GM18508 (cell line): ENCODE measurements around the gene BTN2A1.

ENCODE experiments used
- ATAC-seq: cut with Tn5 transposase; IDR thresholded peaks from one replicate; pipeline ENCODE4 v1.9.1; 2021; ENCODE audit warnings: moderate number of reproducible peaks; ENCODE audit not compliant: insufficient read depth, unreplicated experiment

Gene BTN2A1

DNA sequence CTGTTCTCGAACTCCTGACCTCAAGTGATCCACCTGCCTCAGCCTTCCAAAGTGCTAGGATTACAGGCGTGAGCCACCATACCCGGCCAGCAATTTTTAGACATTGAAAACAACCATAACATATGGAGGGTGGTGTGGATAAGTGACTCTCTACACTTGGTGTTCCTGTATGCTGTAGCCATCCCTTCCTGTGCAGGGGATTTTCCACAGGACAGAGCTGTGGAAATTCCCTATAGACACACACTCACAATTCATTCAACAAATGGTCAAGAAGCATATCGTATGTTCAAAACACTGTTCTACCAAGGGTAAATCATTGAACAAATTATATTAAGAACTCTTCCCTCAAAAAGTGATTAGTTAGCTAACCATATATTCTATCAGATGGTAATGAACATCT is 6.3 kb downstream of the BTN2A1 start:
- no peak for ATAC-seq

DNA sequence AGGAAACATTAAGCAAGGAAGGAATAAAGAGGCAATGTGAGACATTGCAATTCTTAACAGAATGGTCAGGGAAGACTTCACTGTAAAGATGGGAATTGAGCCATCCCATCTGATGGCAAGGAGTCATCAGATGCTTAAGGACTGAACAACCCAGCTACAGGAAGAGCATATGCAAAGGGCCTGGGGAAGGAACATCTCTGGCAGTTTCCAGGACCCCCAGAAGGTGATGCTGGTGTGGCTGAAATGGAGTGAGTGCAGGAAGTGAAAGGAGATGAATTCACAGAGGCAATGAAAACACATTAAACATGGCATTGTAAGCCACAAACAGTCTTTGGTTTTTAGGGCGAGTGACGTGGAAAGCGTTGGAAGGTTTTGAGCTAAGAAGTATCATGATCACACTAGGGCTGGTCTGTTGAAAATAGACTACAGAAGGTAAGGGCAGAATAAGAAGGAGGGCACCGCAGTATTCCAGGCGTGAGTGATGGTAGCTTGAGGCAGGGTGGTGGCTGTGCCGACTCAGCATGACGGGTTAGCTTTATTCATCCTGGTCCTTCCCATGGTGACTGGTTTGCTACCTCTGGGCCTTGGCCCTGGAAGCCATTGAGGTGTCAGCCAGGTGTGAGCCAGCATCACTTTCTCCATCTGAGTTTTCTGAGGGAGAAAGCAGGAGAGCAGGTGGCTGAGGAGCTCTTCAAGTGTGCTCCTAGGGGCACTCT is 6.8 kb downstream of the BTN2A1 start:
- ATAC-seq = no peak

DNA sequence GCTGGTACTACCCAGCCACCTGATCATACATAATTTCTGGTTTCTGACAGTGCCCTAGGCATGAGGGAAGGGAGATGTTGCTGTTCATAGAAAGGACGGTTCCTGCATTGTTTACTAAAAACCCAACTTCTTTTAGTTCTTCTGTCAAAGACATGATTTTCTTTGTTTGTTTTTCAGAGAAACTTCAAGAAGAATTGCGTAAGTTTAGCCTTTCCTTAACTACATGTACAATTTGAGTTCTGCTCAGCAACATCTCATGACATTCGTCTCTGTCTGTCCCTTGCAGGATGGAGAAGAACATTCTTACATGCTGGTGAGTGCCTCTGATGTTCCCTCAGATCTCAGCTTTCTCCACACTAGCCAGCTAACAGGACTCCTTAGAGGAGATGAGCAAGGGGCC is 8.0 kb downstream of the BTN2A1 start:
- ATAC-seq = no peak

DNA sequence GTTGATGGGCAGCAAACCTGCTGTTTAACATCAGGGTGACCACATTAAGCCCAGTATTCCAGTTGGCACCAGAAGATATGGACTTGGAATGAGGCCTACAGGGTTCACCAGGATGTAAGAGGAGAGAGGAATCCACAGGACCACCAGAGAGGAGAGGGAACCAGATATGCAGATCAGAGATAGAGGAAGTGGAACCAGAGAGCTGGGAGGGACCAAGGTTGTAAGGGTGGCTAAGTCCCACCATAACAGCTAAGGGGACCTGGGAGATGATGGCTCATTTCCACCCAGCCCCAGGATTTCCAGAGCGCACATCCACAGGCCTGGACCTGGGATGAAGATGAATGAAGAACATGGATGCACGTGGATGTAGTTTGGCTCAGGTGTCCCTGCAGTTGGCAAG is 11.1 kb downstream of the BTN2A1 start:
- ATAC-seq = no peak

DNA sequence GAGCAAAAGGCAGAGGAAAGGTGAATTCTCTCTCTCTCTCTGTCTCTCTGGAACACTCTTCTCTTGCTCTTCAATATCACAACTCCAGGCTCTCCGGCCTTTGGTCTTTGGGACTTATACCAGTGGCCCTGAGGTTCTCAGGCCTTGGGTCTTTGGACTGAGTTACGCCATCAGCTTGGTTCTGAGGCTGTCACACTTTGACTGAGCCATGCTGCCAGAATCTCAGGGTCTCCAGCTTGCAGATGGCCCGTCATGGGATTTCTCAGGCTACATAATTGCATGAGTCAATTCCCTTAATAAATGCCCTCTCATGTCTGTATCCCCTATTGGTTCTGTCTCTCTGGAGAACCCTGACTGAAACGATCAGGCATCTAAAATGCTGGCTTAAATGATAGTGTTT is 12.9 kb downstream of the BTN2A1 start:
- ATAC-seq = no peak

DNA sequence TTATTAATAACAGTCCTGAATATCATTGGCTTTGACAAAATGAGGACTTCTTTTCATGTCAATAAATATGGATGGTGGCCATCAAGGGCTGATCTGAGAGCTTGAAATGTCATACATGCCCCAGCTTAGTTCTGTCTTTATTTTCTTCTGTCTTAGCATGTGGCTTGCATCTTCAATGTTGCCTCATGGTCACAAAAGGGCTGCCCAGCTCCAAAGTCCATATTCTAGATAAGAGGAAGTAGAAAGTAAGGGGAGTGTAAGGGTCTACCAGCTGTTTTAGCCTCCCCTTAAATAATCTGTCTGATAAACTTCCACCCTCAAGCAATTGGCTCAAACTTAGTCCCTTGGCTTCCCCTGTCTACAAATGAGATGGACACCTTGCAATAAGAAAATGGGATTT is 14.2 kb downstream of the BTN2A1 start:
- ATAC-seq = no peak

DNA sequence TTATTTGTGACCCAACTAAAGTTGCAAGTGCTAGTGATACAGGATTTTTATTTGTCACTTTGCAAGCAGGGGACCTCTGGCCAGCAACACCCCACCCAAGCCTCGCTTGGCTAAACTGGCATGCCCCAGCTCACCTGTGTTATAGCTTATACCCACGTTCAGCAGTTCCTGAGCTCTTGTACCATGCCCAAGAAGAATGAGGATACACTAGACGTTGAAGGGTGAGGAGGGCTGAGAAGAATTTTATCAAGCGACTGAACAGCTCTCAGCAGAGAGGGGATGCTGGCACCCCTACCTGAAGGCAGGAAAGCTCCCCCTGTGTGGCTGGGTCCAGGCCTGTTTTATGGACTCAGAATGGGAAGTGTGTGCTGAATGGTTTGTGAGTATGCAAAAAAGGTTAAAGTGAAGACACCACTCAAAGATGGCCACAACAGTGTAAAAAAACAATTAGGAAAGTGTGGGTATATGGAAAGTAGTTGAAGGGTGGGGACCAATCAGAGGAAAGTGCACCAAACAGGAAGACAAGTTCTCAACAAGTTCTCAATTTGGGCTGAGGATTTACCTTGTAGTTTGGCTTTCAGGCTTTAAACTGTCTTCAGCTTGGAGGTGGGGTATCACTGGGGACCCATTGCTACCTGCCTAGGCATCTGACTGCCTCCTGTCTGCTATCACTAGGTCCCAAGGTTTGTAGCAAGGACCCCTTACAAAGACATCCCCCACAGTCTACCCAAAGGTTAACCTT is 15.0 kb downstream of the BTN2A1 start:
- no peak for ATAC-seq

DNA sequence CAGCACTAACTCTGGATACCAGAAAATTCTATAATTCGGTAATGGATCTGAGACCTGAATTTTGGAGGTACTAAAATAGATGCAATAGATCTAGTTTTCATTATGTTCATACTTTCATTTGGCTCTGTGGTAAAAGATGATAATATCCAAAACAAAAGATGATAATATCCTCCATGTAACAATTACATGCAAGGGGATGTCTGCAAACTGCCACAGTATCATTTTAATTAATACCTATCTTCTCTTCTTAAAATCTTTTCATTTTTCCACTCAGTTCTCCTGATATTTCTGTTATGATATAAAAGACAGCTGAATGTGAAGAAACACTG is 15.6 kb downstream of the BTN2A1 start:
- no peak for ATAC-seq

DNA sequence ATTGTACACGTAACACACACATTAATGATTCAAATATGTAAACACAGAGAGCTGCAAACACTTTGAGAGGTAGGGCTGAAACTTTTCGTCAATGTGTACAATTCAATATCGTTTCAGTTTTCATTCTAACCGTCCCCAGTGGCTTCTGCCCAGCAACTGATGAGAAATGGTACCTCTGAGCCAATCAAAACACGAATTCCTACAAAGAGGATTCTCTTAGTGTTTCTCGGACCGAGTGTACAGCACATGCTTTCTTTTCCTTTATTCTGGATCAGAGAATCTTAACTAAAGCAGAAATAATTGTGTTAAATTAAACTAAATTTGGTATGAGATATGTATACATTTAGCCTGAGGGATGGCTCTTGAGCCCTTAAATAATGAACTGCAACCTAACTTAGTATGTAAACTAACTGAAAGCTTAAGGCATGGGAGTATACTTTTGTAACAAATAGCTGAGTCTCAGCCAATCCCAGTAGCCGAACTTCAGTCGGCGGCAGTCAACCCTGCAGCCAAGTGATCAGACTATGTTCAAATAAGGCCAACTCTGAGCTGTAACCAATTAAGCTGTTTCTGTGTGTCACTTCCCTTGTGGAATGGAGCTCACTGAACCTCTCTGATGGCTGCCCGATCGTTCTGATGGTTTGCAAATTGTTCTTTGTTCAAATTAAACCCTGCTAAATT is 16.1 kb downstream of the BTN2A1 start:
- peak; percentile 86 for ATAC-seq

DNA sequence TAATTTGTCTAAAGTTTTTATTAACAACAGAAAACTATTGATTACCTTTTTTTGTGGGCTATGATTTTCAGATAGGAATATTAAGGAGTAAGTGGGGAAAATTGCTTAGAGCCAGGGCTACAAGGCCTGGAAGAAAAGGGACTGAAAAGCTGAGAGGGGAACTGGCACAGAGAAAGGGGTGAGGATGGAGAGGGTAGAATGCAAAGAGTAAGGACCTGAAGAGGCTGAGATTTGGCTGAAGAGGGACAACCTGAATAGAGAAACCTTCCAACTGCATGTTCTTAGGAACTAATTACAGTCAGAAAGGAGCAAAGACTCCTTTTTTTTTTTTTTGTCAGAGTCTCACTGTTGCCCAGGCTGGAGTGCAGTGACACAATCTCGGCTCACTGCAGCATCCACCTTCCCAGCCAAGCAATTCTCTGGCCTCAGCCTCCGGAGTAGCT is 16.7 kb downstream of the BTN2A1 start:
- no peak for ATAC-seq

DNA sequence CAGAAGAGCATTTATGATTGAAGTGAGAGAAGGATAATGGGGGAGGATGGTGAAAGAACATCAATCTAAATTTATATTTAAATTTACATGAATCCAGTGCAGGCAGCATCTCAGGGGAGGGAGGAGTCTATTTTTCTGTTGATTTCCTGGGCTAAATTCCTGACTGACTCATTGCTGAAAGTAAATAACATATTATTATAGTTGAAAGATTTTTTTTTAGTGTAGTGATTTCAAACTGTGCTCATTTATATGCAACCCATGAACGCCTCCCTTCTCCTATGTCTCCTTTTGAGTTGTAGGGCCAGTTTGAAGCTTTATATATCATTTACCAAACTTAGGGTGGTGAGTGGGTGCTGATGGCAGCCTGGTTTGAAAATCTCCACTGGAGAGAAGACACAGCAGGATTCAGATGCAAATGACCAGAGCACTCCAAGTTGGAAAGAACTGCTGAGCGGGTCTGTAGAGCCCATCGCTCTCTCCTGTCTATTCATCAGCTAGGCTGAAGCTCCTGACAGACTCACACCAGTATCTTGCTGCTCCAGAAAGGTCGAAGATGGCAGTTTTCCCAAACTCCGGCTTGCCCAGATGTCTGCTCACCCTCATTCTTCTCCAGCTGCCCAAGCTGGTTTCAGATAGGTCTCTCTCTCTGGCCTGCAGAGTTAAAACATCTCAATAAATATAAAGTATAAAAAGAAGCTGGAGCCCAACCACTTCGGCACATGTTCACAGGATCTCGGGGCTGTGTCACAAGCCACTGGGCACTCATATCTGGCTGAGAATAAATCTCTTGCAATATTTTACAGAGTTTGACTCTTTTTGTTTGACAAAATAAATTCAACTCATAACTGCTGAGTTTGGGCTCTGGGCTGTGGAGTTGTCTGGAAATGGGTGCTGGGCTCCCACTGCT is 18.3 kb downstream of the BTN2A1 start:
- ATAC-seq = no peak

DNA sequence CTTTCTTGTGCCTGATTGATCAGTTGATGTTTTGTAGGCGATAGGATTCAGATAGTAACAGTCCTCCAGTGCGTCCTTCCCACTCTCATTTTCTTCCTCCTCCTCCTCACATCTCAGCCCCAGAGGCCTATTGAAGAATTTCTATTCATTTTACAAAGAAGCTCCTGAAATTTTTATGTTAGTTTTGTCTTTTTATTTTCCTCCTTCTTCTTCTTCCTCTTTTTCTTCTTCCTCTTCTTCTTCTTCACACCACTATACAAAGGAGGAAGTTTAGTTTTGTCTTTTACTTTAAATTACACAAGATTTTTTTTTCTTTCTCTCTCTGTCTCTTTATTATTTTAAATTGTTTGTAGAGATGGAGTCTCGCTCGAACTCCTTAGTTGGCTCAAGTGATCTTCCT is 19.1 kb downstream of the BTN2A1 start:
- no peak for ATAC-seq

DNA sequence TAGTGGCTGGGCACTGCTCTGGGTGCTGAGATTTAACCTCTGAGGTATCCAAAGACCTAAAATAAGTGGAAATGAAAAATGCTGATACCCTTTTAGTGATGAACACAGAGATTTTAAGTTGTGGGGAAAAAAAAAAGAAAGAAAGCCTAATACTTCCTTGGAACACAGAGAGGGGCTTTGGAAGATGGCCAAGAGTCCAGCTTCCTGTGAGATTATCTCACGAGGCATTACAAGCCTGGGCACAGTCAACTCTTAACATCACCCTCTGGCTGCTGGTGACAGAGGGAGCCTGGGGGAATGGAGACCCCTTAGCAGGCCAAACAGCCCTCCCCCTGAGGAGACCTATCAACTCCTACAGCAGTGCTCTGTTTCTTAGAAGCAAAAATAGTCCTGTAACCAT is 19.7 kb downstream of the BTN2A1 start:
- ATAC-seq = no peak

DNA sequence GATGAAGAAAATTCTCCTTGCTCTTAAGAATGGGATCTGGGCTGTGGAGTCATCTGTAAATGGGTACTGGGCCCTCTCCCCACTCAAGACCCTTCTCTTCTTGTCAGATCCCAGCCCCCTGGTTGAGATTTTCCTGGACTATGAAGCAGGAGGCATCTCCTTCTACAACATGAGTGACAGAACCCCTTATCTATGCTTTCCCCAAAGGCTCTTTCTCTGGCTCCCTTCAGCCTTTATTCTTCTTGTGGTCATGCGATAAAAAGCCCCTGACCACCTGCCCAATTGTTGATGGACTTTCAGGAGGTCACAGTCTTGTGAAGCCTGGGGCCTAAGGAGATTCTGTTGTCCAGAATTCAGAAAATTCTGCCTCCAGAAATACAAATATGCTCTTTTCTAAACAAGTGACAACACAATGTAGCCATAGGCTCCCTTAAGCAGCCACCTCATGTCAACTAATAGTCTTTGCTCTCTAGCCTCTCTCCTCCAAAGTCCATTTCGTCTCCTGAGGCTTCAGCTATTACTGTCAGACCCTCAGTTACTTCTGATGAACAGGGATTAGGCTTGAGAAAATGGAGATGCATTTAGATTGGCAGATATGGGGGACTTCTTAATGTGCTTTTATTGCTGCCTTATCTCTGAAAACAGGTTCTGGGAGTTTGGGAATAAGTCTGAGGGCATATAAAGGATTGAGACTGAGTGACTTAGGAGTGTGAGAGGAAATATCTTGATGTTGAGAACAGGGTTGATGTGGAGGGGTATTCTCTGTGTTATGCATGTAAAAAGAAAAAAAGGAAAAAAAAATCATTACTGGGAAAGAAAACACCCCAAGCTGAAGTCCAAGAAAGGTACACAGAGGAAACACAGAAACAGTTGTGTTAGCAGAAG is 20.6 kb downstream of the BTN2A1 start:
- ATAC-seq = no peak

DNA sequence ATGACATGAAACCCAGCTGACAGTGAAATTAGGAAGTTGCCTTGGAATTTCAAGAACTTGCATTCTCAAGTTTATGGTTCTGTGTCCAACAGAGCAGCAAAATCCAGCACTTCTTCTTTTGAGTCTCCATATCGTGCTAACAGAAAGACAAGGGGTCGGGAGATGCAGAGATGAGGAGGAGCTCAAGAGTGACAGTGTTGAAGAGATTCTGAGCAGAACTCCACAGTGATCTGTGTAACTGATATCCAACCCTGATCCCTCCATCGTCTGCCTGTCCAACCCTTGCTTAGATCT is 21.2 kb downstream of the BTN2A1 start:
- ATAC-seq = no peak

DNA sequence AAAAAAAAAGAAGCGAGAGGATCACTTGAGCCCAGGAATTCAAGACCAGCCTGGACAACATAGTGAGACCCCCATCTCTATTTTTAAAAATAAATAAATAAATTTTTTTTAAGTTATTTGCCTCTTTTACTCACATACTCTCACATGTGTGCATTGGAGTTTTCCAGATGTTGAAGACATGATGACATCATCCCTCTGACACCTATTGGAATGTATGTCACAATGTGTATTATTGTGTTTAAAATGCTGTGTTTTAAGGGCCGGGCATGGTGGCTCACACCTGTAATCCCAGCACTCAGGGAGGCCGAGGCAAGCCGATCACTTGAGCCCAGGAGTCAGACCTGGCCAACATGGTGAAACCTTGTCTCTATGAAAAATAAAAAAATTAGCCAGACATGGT is 24.6 kb downstream of the BTN2A1 start:
- no peak for ATAC-seq

DNA sequence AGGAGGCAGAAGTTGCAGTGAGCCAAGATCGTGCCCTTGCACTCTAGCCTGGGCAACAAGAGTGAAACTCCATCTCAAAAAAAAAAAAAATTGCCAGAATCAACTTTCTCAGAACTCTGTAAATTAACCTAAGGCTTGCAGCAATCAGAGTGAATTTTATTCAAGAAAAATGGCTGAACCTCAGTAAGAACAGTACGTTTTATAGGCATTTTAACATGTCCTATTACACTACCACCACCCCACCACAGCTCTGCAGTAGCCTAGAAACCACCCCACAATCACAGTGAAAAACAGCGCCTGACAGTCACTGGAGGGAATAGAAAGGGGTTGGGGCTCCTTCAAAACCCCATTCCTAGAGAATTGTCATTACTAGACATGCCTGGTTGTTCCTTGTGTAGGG is 26.0 kb downstream of the BTN2A1 start:
- no peak for ATAC-seq

DNA sequence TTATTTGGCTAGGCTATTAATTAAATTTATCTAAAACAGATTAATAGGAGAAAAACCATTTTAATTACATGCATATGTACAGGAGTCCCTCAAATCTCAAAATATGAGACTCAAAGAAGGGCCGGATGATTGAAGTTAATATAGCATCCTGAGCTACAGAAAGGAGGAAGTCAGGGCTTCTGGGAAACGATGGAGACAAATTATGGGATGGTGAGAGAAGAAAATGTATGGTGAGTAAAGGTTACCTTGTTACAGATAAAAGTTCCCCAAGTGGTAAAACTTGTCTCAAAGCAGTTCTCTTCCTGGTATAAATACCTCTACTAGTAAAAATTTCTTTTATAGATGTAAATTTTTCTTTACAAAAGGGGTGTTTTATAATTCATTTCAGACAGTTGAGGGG is 26.4 kb downstream of the BTN2A1 start:
- no peak for ATAC-seq

DNA sequence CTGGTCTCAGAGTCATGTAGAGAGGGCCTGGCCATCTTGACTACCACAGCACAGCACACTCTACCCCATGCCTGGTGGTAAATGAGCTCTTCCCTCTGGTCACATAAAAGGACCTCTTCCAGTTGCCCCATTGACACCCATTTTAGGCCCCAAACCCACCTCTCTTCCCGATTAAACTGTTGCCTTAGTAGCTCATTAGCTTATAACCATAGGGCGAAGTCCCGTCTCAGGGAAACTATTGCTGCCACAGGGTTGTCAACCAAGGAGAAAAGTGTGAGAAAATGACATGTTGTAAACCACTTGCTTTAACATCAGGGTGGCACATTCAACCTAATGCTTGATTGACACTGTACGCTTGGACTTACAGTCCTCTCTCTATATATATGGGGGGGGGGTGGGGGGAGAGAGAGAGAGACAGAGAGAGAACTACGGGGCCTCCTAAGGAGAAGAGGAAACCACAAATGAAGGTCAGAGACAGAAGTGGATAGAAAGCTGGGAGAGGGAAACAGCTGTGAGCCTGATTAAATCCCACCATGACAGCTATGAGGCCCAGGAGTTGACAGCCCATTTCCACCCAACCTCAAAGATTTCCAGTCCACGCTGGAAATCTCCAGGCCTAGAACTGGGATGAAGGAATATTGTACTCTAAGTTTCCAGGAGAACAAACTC is 27.5 kb downstream of the BTN2A1 start:
- no peak for ATAC-seq
